ENCODE data around the gene ZFYVE28. TPM values are rescaled to one million over a fixed set of nuclear protein-coding genes. Genes with fewer than 3 reads are reported as not detected.

ZFYVE28 gene
- total RNA-seq, 1 donor from 2014 or later, result 4.4 TPM

GRCh38 chr4:2415881-2416563 is 2.4 kb downstream of the ZFYVE28 start:
- intact Hi-C loops (cut with micrococcal nuclease), result loop anchor here (10.0 kb wide), 2 partner anchors 411 to 561 kb away; partner anchors contain the start of genes LETM1 and NELFA
- Mint-ChIP-seq H3K4me3 (peak overlapping the region; percentile 72), H3K36me3 (ENCODE audit: low read depth) (peaks cover 2% of the 10 kb centered on the region), H3K27ac (no peak overlapping the region), H3K4me1 (peaks cover 62% of the 10 kb centered on the region), H3K9me3 (no peaks in the 10 kb centered on the region), H3K27me3 (peaks cover 43% of the 10 kb centered on the region)
- DNase-seq, result no peak

GRCh38 chr4:2415213-2415612 is 3.2 kb downstream of the ZFYVE28 start:
- H3K27ac Mint-ChIP-seq, result no peak overlapping the region
- intact Hi-C loops (cut with micrococcal nuclease), result loop anchor here (10.0 kb wide), 2 partner anchors 410 to 560 kb away; partner anchors contain the start of genes LETM1 and NELFA
- no peak for DNase-seq
- peaks cover 35% of the 10 kb centered on the region for H3K27me3 Mint-ChIP-seq
- H3K4me3 Mint-ChIP-seq, result no peak overlapping the region
- peaks cover 65% of the 10 kb centered on the region for H3K4me1 Mint-ChIP-seq
- H3K9me3 Mint-ChIP-seq, result no peaks in the 10 kb centered on the region
- H3K36me3 Mint-ChIP-seq (ENCODE audit: low read depth), result peaks cover 2% of the 10 kb centered on the region

- H3K9me3 Mint-ChIP-seq, result no peaks in the 10 kb centered on the region
- peak; percentile 75 for DNase-seq
- H3K27me3 Mint-ChIP-seq, result peaks cover 23% of the 10 kb centered on the region
- peaks cover 2% of the 10 kb centered on the region for H3K36me3 Mint-ChIP-seq (ENCODE audit: low read depth)
- peak overlapping the region; percentile 78 for H3K4me3 Mint-ChIP-seq
- intact Hi-C loops (cut with micrococcal nuclease), result loop anchor here (2.0 to 10.0 kb wide), 5 partner anchors 131 to 1118 kb away; partner anchors contain the start of genes LETM1, LRPAP1 and NELFA
- H3K27ac Mint-ChIP-seq, result peak overlapping the region; percentile 91
- peaks cover 57% of the 10 kb centered on the region for H3K4me1 Mint-ChIP-seq
Observed at GRCh38 chr4:2413821-2414610, 4.4 kb downstream of the ZFYVE28 start.

GRCh38 chr4:2412885-2413716 is 5.3 kb downstream of the ZFYVE28 start:
- H3K4me3 Mint-ChIP-seq, result peak overlapping the region; percentile 78
- peak overlapping the region; percentile 91 for H3K27ac Mint-ChIP-seq
- peaks cover 23% of the 10 kb centered on the region for H3K27me3 Mint-ChIP-seq
- peaks cover 64% of the 10 kb centered on the region for H3K4me1 Mint-ChIP-seq
- no peaks in the 10 kb centered on the region for H3K9me3 Mint-ChIP-seq
- peaks cover 2% of the 10 kb centered on the region for H3K36me3 Mint-ChIP-seq (ENCODE audit: low read depth)
- intact Hi-C loops (cut with micrococcal nuclease), result loop anchor here (2.0 to 10.0 kb wide), 5 partner anchors 130 to 1119 kb away; partner anchors contain the start of genes LETM1, LRPAP1 and NELFA
- peak; percentile 97 for DNase-seq

GRCh38 chr4:2412534-2412884 is 5.9 kb downstream of the ZFYVE28 start:
- Mint-ChIP-seq H3K9me3 (no peaks in the 10 kb centered on the region), H3K4me3 (peak overlapping the region; percentile 78), H3K36me3 (ENCODE audit: low read depth) (peaks cover 2% of the 10 kb centered on the region), H3K4me1 (peaks cover 65% of the 10 kb centered on the region), H3K27ac (peak overlapping the region; percentile 91), H3K27me3 (peaks cover 17% of the 10 kb centered on the region)
- peak; percentile 91 for DNase-seq
- intact Hi-C loops (cut with micrococcal nuclease), result loop anchor here (2.0 to 10.0 kb wide), 5 partner anchors 130 to 1120 kb away; partner anchors contain the start of genes LETM1, LRPAP1 and NELFA

- Mint-ChIP-seq H3K27ac (peak overlapping the region; percentile 91), H3K4me3 (peak overlapping the region; percentile 78), H3K9me3 (no peaks in the 10 kb centered on the region), H3K4me1 (peaks cover 69% of the 10 kb centered on the region), H3K27me3 (peaks cover 16% of the 10 kb centered on the region), H3K36me3 (ENCODE audit: low read depth) (peaks cover 2% of the 10 kb centered on the region)
- intact Hi-C loops (cut with micrococcal nuclease), result loop anchor here (2.0 to 10.0 kb wide), 5 partner anchors 129 to 1120 kb away; partner anchors contain the start of genes LETM1, LRPAP1 and NELFA
- peak; percentile 74 for DNase-seq
Observed at GRCh38 chr4:2411786-2412510, 6.5 kb downstream of the ZFYVE28 start.

- H3K4me3 Mint-ChIP-seq, result no peak overlapping the region
- H3K27ac Mint-ChIP-seq, result no peak overlapping the region
- peaks cover 2% of the 10 kb centered on the region for H3K27me3 Mint-ChIP-seq
- peaks cover 60% of the 10 kb centered on the region for H3K4me1 Mint-ChIP-seq
- intact Hi-C loops (cut with micrococcal nuclease), result no loop called here
- no peaks in the 10 kb centered on the region for H3K9me3 Mint-ChIP-seq
- H3K36me3 Mint-ChIP-seq (ENCODE audit: low read depth), result no peaks in the 10 kb centered on the region
- no peak for DNase-seq
Observed at GRCh38 chr4:2409381-2409783, 9.1 kb downstream of the ZFYVE28 start.

GRCh38 chr4:2408976-2409375 is 9.5 kb downstream of the ZFYVE28 start:
- H3K36me3 Mint-ChIP-seq (ENCODE audit: low read depth), result no peaks in the 10 kb centered on the region
- no peak overlapping the region for H3K27ac Mint-ChIP-seq

GRCh38 chr4:2408401-2408958 is 10.0 kb downstream of the ZFYVE28 start:
- H3K4me3 Mint-ChIP-seq, result no peak overlapping the region
- peak; percentile 73 for DNase-seq
- intact Hi-C loops (cut with micrococcal nuclease), result no loop called here
- no peaks in the 10 kb centered on the region for H3K36me3 Mint-ChIP-seq (ENCODE audit: low read depth)
- no peaks in the 10 kb centered on the region for H3K27me3 Mint-ChIP-seq
- no peak overlapping the region for H3K27ac Mint-ChIP-seq
- no peaks in the 10 kb centered on the region for H3K9me3 Mint-ChIP-seq
- peaks cover 53% of the 10 kb centered on the region for H3K4me1 Mint-ChIP-seq

More at GRCh38 chr4:2408976-2409375, 9.5 kb downstream of the ZFYVE28 start:
- no peaks in the 10 kb centered on the region for H3K9me3 Mint-ChIP-seq
- H3K4me3 Mint-ChIP-seq, result no peak overlapping the region
- intact Hi-C loops (cut with micrococcal nuclease), result no loop called here
- no peak for DNase-seq
- H3K27me3 Mint-ChIP-seq, result no peaks in the 10 kb centered on the region
- H3K4me1 Mint-ChIP-seq, result peaks cover 58% of the 10 kb centered on the region

GRCh38 chr4:2407991-2408342 is 10.5 kb downstream of the ZFYVE28 start:
- H3K4me1 Mint-ChIP-seq, result peaks cover 48% of the 10 kb centered on the region
- H3K27me3 Mint-ChIP-seq, result no peaks in the 10 kb centered on the region
- no peak overlapping the region for H3K4me3 Mint-ChIP-seq
- DNase-seq, result no peak
- no peak overlapping the region for H3K27ac Mint-ChIP-seq
- no peaks in the 10 kb centered on the region for H3K9me3 Mint-ChIP-seq
- H3K36me3 Mint-ChIP-seq (ENCODE audit: low read depth), result no peaks in the 10 kb centered on the region
- intact Hi-C loops (cut with micrococcal nuclease), result no loop called here

- Mint-ChIP-seq H3K9me3 (no peaks in the 10 kb centered on the region), H3K27me3 (peaks cover 3% of the 10 kb centered on the region), H3K4me1 (peaks cover 42% of the 10 kb centered on the region), H3K4me3 (no peak overlapping the region), H3K27ac (peak overlapping the region; percentile 15), H3K36me3 (ENCODE audit: low read depth) (no peaks in the 10 kb centered on the region)
- intact Hi-C loops (cut with micrococcal nuclease), result no loop called here
- DNase-seq, result no peak
Observed at GRCh38 chr4:2406920-2407319, 11.5 kb downstream of the ZFYVE28 start.

- Mint-ChIP-seq H3K27me3 (peaks cover 4% of the 10 kb centered on the region), H3K4me3 (no peak overlapping the region), H3K9me3 (no peaks in the 10 kb centered on the region), H3K27ac (no peak overlapping the region), H3K4me1 (peaks cover 38% of the 10 kb centered on the region), H3K36me3 (ENCODE audit: low read depth) (no peaks in the 10 kb centered on the region)
- intact Hi-C loops (cut with micrococcal nuclease), result no loop called here
- no peak for DNase-seq
Observed at GRCh38 chr4:2406406-2406805, 12.0 kb downstream of the ZFYVE28 start.

GRCh38 chr4:2402941-2403340 is 15.5 kb downstream of the ZFYVE28 start:
- no peak overlapping the region for H3K4me3 Mint-ChIP-seq
- no peaks in the 10 kb centered on the region for H3K9me3 Mint-ChIP-seq
- peaks cover 6% of the 10 kb centered on the region for H3K27me3 Mint-ChIP-seq
- H3K27ac Mint-ChIP-seq, result no peak overlapping the region
- DNase-seq, result no peak
- H3K4me1 Mint-ChIP-seq, result peaks cover 17% of the 10 kb centered on the region
- H3K36me3 Mint-ChIP-seq (ENCODE audit: low read depth), result no peaks in the 10 kb centered on the region
- intact Hi-C loops (cut with micrococcal nuclease), result no loop called here

All from activated CD4-positive, alpha-beta T cell treated with anti-CD3 and anti-CD28 coated beads, Interleukin-2, amount 10 ng/mL, durations not matched to agents 24 days and 14 days (primary cell).